Endodermal cell (in vitro differentiated cells): Measurements from ENCODE around the gene NSG2. TPM values are rescaled to one million over a fixed set of nuclear protein-coding genes. Genes with fewer than 3 reads are reported as not detected.

Experiments
- DNase-seq: peaks from one replicate; pipeline ENCODE4 v3.0.0-alpha.2; 2017
- H3K27ac ChIP-seq: 2 replicates; pipeline ENCODE4 v1.5.1; 2013; ENCODE audit warnings: mild to moderate bottlenecking, low read depth, low read length, moderate library complexity
- H3K27me3 ChIP-seq: 2 replicates; pipeline ENCODE4 v1.6.1; 2013; ENCODE audit warnings: mild to moderate bottlenecking, low read length, moderate library complexity; ENCODE audit not compliant: insufficient read depth, control insufficient read depth, poor library complexity, severe bottlenecking
- H3K36me3 ChIP-seq: 2 replicates; pipeline ENCODE4 v1.7.0; 2013; ENCODE audit warnings: mild to moderate bottlenecking, low read length, moderate library complexity; ENCODE audit not compliant: control insufficient read depth, insufficient read depth
- H3K4me1 ChIP-seq: one replicate; pipeline ENCODE4 v1.7.0; 2013; ENCODE audit warnings: low read length; ENCODE audit not compliant: control insufficient read depth, insufficient read depth
- H3K4me3 ChIP-seq: 2 replicates; pipeline ENCODE4 v1.5.1; 2013; ENCODE audit warnings: mild to moderate bottlenecking, low read length, moderate library complexity
- H3K9ac ChIP-seq: 2 replicates; pipeline ENCODE4 v1.6.1; 2013; ENCODE audit warnings: mild to moderate bottlenecking, low read length, moderate library complexity; ENCODE audit not compliant: poor library complexity, severe bottlenecking; ENCODE audit errors: extremely low read depth
- H3K9me3 ChIP-seq: 2 replicates; pipeline ENCODE4 v1.6.1; 2013; ENCODE audit warnings: mild to moderate bottlenecking, low read length, moderate library complexity; ENCODE audit not compliant: control insufficient read depth
- H3K27ac Mint-ChIP-seq: 2 replicates; pipeline ENCODE4 v1.8.0; 2020; ENCODE audit warnings: mixed read lengths
- H3K27me3 Mint-ChIP-seq: 2 replicates; pipeline ENCODE4 v1.8.0; 2021; ENCODE audit warnings: mild to moderate bottlenecking, mixed read lengths; ENCODE audit not compliant: insufficient read depth
- H3K36me3 Mint-ChIP-seq: 2 replicates; pipeline ENCODE4 v1.8.0; 2020; ENCODE audit warnings: low read depth, mixed read lengths
- H3K4me1 Mint-ChIP-seq: 2 replicates; pipeline ENCODE4 v1.8.0; 2020; ENCODE audit warnings: mixed read lengths
- H3K4me3 Mint-ChIP-seq: 2 replicates; pipeline ENCODE4 v1.8.0; 2020; ENCODE audit warnings: mild to moderate bottlenecking, moderate library complexity, mixed read lengths
- H3K9me3 Mint-ChIP-seq: 2 replicates; pipeline ENCODE4 v1.8.0; 2020; ENCODE audit warnings: mild to moderate bottlenecking, mixed read lengths
- WGBS, 2 experiments: methylation state at CpG; one replicate each; pipeline versions ENCODE4 v1.1.5 to v1.1.7; 2013; ENCODE audit warnings: missing lambda C conversion rate in 2 of 2, mixed read lengths in 1 of 2; ENCODE audit not compliant: insufficient coverage in 1 of 2, insufficient read length in 1 of 2; 5-methylcytosine and 5-hydroxymethylcytosine counted together
- total RNA-seq, 2 donors: library from RNA; stranded (reverse); fragmentation: NEBNext Ultra II Directional in 1 of 2; extraction: Animal tissue kit (Norgen Biotek cat#: 25700) in 1 of 2; gene quantifications; 2 replicates in 1 of 2; 3 replicates in 1 of 2; pipeline ENCODE4 v1.2.1, GENCODE V29; 2021
- TF ChIP-seq, protein P1 (sequence below): fragments of 200-600 bp; sonication (generic); conservative IDR thresholded peaks from 2 replicates; pipeline ENCODE4 v1.5.0; 2021; ENCODE audit warnings: antibody characterized with exemption, mild to moderate bottlenecking

The NSG2 gene
- total RNA-seq, 2 donors from 2014 or later: not detected

DNA sequence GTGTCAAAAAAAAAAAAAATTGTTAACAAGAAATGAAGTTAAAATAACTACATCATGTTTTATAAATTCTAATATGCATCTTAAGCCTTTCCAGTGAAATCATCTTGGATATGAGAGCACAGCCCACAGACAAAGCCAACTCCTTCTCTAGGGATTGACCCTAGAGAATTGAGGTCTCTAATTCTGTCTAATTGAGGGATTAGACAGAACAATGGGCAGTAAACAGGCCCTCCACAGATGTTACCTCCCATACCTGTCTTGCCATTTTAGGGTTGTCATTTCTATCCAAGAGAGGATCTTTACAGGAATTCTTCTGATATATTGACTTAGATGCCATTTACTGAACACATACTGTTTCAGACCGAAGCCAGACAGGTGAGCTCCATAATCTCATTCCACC lies 42.3 kb downstream of the NSG2 start:
- H3K4me1 Mint-ChIP-seq: no peaks in the 10 kb centered on the region
- Histone ChIP-seq H3K4me1 (no peaks in the 10 kb centered on the region), H3K27me3 (no peaks in the 10 kb centered on the region), H3K9me3 (no peaks in the 10 kb centered on the region), H3K4me3 (no peak overlapping the region), H3K27ac (no peak overlapping the region), H3K36me3 (no peaks in the 10 kb centered on the region), H3K9ac (no peak overlapping the region)
- no peak for DNase-seq
- TF ChIP-seq, protein P1, sequence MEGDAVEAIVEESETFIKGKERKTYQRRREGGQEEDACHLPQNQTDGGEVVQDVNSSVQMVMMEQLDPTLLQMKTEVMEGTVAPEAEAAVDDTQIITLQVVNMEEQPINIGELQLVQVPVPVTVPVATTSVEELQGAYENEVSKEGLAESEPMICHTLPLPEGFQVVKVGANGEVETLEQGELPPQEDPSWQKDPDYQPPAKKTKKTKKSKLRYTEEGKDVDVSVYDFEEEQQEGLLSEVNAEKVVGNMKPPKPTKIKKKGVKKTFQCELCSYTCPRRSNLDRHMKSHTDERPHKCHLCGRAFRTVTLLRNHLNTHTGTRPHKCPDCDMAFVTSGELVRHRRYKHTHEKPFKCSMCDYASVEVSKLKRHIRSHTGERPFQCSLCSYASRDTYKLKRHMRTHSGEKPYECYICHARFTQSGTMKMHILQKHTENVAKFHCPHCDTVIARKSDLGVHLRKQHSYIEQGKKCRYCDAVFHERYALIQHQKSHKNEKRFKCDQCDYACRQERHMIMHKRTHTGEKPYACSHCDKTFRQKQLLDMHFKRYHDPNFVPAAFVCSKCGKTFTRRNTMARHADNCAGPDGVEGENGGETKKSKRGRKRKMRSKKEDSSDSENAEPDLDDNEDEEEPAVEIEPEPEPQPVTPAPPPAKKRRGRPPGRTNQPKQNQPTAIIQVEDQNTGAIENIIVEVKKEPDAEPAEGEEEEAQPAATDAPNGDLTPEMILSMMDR: no peak
- H3K4me3 Mint-ChIP-seq: no peak overlapping the region
- H3K36me3 Mint-ChIP-seq: no peaks in the 10 kb centered on the region
- no peak overlapping the region for H3K27ac Mint-ChIP-seq
- WGBS, 2 experiments: 94% methylated on average over 1 of the region's 1 CpG; no CpG with 5 or more reads in 1 of the 2 experiments
- no peaks in the 10 kb centered on the region for H3K9me3 Mint-ChIP-seq
- H3K27me3 Mint-ChIP-seq: peaks cover 2% of the 10 kb centered on the region

DNA sequence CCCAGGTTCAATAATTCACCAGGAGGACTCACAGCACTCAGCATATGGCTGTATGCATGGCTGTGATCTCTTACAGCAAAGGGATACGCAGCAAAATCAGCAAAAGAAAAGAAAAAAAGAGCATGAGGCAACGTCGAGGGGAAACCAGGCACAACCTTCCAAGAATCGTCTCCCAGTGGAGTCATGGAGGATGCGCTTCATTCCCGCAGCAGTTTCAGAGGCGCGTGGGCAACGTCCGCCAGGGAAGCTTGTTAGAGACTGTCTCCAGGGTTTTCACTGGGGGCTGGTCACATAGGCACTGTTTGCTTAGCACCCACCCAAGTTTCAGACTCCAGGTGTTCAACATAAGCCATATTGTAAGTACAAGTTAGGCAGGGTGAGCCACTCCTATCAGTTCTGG lies 44.6 kb downstream of the NSG2 start:
- no peaks in the 10 kb centered on the region for H3K4me1 ChIP-seq
- Mint-ChIP-seq H3K4me1 (no peaks in the 10 kb centered on the region), H3K27ac (no peak overlapping the region), H3K27me3 (peaks cover 2% of the 10 kb centered on the region), H3K9me3 (no peaks in the 10 kb centered on the region), H3K36me3 (no peaks in the 10 kb centered on the region), H3K4me3 (no peak overlapping the region)
- no peak overlapping the region for H3K9ac ChIP-seq
- no peaks in the 10 kb centered on the region for H3K36me3 ChIP-seq
- no peak overlapping the region for H3K4me3 ChIP-seq
- no peak for DNase-seq
- WGBS, 2 experiments: 91 to 95% methylated on average over 7 to 10 of the region's 10 CpGs
- TF ChIP-seq, protein P1: no peak
- H3K27me3 ChIP-seq: no peaks in the 10 kb centered on the region
- H3K9me3 ChIP-seq: no peaks in the 10 kb centered on the region
- no peak overlapping the region for H3K27ac ChIP-seq

DNA sequence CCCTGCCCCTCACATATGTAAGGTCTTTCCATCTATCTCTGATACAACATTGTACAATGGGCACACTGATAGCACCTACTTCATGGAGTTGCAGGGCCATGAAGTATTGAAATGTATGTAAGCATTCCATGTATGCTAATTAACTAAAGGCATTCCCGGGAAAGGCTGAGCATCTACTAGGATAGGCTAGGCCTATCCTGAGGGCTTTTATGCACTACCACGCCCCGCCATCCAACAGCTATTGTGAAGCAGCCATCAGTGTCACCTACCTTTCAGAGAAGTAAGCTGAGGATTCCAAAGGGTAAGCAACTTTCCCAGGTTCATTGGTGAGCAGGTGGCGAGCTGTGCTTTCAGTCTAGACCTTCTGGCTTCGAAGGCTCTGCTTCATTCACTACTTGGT lies 47.6 kb downstream of the NSG2 start:
- no peak overlapping the region for H3K27ac Mint-ChIP-seq
- peaks cover 2% of the 10 kb centered on the region for H3K27me3 Mint-ChIP-seq
- Histone ChIP-seq H3K27ac (no peak overlapping the region), H3K4me1 (no peaks in the 10 kb centered on the region), H3K4me3 (no peak overlapping the region), H3K9ac (no peak overlapping the region), H3K36me3 (no peaks in the 10 kb centered on the region), H3K9me3 (no peaks in the 10 kb centered on the region), H3K27me3 (no peaks in the 10 kb centered on the region)
- H3K36me3 Mint-ChIP-seq: no peaks in the 10 kb centered on the region
- H3K4me1 Mint-ChIP-seq: no peaks in the 10 kb centered on the region
- no peaks in the 10 kb centered on the region for H3K9me3 Mint-ChIP-seq
- DNase-seq: peak; percentile 66
- 81 to 84% methylated on average over 4 to 5 of the region's 5 CpGs for WGBS, 2 experiments
- TF ChIP-seq, protein P1: no peak
- H3K4me3 Mint-ChIP-seq: no peak overlapping the region
